GM12874 (cell line): Measurements from ENCODE around the gene MRPL9.

Experiments
- TF ChIP-seq, protein P1 (sequence below): IDR thresholded peaks from 2 replicates; pipeline ENCODE4 v1.5.1; 2011; ENCODE audit warnings: low read depth, mild to moderate bottlenecking, control low read depth, low read length, moderate library complexity; ENCODE audit not compliant: insufficient read depth

MRPL9 gene

DNA sequence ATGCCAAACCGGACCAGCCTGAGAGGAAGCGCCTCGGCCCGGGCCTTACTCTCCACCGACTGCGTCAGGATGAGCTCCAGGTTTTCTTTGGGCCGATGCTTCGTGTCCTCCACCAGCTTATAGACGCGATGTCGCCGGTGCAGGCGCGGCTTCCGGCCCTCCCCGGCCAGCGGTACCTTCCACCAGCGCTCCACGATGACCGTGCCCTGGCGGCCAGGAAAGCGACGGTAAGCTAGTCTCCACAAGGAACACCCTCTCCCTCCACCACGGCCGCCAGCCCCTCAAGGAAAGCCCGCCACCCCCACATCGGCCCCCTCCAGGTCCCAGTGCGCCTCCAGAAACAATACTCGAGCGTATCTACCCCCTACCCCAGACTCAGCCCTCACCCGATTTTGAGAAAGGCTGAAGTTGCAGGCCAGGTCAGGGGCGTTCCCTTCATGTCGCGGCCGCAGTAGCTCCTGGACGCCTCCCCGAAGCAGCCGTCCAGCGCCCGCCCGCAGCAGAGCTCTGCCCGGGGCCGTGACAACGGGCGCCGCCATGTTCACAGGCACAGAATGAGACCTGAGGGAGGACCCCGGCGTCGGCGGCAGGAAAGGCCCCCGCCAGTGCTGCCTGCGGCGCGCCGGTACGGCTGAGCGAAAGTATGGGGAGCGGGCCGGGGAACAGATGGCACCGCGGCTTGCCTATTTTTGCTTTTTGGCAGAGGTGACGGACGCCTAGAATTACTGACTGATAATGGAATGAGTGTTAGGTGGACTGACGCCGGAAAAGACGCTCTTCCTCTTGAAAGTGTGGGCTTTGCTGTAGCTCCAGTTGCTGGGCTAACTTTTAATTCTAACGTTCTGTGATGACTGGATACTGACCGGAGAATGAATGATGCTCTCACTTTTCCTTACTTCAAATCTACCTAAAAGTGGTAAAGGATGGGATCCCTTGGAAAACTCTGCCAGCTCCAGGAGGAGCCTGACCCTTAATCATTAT lies at the start of gene MRPL9:
TSS of gene MRPL9 (minus strand) at position 556 of the 981 bp plus-strand sequence. CDS start at position 539, 17 bp downstream.
- TF ChIP-seq, protein P1, sequence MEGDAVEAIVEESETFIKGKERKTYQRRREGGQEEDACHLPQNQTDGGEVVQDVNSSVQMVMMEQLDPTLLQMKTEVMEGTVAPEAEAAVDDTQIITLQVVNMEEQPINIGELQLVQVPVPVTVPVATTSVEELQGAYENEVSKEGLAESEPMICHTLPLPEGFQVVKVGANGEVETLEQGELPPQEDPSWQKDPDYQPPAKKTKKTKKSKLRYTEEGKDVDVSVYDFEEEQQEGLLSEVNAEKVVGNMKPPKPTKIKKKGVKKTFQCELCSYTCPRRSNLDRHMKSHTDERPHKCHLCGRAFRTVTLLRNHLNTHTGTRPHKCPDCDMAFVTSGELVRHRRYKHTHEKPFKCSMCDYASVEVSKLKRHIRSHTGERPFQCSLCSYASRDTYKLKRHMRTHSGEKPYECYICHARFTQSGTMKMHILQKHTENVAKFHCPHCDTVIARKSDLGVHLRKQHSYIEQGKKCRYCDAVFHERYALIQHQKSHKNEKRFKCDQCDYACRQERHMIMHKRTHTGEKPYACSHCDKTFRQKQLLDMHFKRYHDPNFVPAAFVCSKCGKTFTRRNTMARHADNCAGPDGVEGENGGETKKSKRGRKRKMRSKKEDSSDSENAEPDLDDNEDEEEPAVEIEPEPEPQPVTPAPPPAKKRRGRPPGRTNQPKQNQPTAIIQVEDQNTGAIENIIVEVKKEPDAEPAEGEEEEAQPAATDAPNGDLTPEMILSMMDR: no peak

DNA sequence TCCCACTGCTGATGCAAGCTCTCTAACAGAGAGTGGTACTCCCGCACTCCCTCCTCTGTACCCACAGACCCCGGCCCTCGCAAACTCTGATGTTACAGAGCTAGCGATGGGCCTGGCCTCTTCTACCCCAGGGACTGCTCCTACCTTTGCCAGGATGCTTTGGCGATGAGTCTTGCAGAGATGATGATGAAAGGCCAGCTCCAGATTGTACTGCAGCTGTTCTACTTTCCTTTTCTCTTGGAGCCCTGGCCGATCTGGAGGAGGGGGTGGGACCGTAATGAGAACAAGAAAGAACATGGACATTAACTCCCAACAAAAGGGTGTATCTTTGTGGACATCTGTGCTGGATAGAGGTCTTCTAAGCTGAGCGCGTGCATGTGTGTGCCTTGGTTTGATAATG lies 47.9 kb upstream of the MRPL9 start:
- TF ChIP-seq, protein P1: no peak

DNA sequence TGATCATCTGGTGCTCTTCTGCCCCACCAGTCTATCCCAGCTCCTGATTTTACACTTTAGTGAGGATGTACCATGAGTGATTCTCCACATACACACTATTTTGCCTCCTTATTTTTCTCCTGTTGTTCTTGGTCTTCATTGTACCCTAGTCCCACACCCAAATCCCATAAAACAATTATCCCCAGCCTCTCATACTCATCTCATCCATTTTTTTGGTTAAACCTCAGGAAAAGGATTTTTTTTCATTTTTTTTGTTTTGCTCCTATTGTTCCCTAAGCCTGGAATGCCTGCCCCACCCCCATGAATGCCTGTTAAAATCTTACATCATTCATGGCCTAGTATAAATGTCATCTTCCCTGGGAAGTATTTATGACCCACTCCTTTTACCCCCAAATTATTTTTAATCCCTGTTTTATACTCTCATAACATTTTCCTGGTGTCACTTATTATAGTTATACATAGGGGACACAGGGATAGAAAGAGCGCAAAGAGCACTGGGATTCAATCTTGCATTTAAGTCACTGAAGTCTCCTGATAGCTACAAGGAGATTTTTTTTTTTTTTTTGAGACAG lies 46.8 kb upstream of the MRPL9 start:
- TF ChIP-seq, protein P1: no peak

- TF ChIP-seq, protein P1: no peak
These were observed 46.1 kb upstream of the MRPL9 start for GRCh38 chr1:151809290-151809984.

- TF ChIP-seq, protein P1: no peak
These were observed 44.5 kb upstream of the MRPL9 start for GRCh38 chr1:151807766-151808165.

- TF ChIP-seq, protein P1: no peak
These were observed 43.8 kb upstream of the MRPL9 start for GRCh38 chr1:151807131-151807530.

DNA sequence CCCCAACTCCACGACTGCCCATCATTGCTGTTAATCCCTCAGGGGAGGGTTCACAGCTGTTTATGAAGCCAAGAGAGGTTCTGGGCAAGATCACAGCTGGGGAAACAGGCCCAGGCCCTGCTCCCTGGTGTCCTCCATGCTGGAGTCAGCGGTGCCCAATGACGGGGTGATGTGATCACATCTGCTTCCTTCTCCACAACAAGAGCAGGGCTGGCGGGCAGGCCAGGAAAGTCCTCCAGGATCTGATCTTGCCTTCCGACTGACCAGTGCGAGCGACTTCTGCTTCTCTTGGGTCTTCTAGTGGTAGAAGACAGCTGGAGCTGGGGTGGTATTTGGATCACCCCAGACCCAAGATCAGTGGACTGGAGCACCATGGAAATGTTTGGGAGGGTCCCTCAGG lies 42.9 kb upstream of the MRPL9 start:
- TF ChIP-seq, protein P1: no peak
